Measurements from ENCODE around the gene MAGI1.

- TF ChIP-seq, protein P1, sequence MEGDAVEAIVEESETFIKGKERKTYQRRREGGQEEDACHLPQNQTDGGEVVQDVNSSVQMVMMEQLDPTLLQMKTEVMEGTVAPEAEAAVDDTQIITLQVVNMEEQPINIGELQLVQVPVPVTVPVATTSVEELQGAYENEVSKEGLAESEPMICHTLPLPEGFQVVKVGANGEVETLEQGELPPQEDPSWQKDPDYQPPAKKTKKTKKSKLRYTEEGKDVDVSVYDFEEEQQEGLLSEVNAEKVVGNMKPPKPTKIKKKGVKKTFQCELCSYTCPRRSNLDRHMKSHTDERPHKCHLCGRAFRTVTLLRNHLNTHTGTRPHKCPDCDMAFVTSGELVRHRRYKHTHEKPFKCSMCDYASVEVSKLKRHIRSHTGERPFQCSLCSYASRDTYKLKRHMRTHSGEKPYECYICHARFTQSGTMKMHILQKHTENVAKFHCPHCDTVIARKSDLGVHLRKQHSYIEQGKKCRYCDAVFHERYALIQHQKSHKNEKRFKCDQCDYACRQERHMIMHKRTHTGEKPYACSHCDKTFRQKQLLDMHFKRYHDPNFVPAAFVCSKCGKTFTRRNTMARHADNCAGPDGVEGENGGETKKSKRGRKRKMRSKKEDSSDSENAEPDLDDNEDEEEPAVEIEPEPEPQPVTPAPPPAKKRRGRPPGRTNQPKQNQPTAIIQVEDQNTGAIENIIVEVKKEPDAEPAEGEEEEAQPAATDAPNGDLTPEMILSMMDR (IDR thresholded peaks at IDR 0.05) = no peak
- TF ChIP-seq POLR2A (IDR thresholded peaks at IDR 0.05) = no peak
Measured at GRCh38 chr3:65596571-65597225, 442.0 kb downstream of the MAGI1 start.

Data from lower leg skin (tissue), 3 donors.